K562 (cell line): ENCODE measurements around the gene ZNF490. TPM values are rescaled to one million over a fixed set of nuclear protein-coding genes. Genes with fewer than 3 reads are reported as not detected.
A peak's percentile ranks its signal among the peaks of the same experiment; 100 is the strongest.

Experiments used
- ARID1B ChIP-seq: fragments of 450-650 bp; IDR thresholded peaks from 2 replicates; pipeline ENCODE4 v1.6.1; 2016; ENCODE audit warnings: antibody characterized with exemption, mild to moderate bottlenecking, inconsistent platforms
- BHLHE40 ChIP-seq: IDR thresholded peaks from 2 replicates; pipeline ENCODE4 v1.6.1; 2011; ENCODE audit warnings: low read length, improper control_type of control experiment
- ELF4 ChIP-seq: fragments of 450-650 bp; formaldehyde crosslinking; IDR thresholded peaks from 2 replicates; pipeline ENCODE4 v1.4.0; 2022; ENCODE audit warnings: missing genetic modification characterization
- ETV5 ChIP-seq: sonication (generic); formaldehyde crosslinking; IDR thresholded peaks from 2 replicates; pipeline ENCODE4 v1.4.0; 2020; ENCODE audit warnings: low read depth, mild to moderate bottlenecking, missing genetic modification reagents
- FOXM1 ChIP-seq, 2 experiments: fragments of 450-650 bp in 1 of 2; sonication (generic) in 1 of 2; formaldehyde crosslinking in 1 of 2; IDR thresholded peaks; 2 replicates each; pipeline versions ENCODE4 v1.6.1 to v1.9.0; 2017 to 2022; ENCODE audit warnings: low read depth in 2 of 2, mild to moderate bottlenecking in 2 of 2, missing genetic modification reagents in 1 of 2, moderate library complexity in 1 of 2
- GABPB2 ChIP-seq: fragments of 250-450 bp; sonication (Bioruptor Pico); conservative IDR thresholded peaks from 2 replicates; pipeline ENCODE4 v1.5.1; 2021; ENCODE audit warnings: mild to moderate bottlenecking
- MNT ChIP-seq, 2 experiments: fragments of 450-650 bp; conservative IDR thresholded peaks; 2 replicates each; pipeline ENCODE4 v1.6.1; 2017; ENCODE audit warnings: mild to moderate bottlenecking in 2 of 2, moderate library complexity in 2 of 2
- NFE2 ChIP-seq: IDR thresholded peaks from 2 replicates; pipeline ENCODE4 v1.6.1; 2014; ENCODE audit warnings: antibody characterized with exemption, low read depth
- RBM22 ChIP-seq: fragments of 200-400 bp; formaldehyde crosslinking; IDR thresholded peaks from 2 replicates; pipeline ENCODE4 v1.6.1; 2018; ENCODE audit warnings: low read length, low read depth; ENCODE audit not compliant: poor library complexity, severe bottlenecking
- SMARCC2 ChIP-seq: fragments of 450-650 bp; IDR thresholded peaks from 2 replicates; pipeline ENCODE4 v1.6.1; 2017; ENCODE audit warnings: antibody characterized with exemption, moderate library complexity, mild to moderate bottlenecking, low read depth
- STAT5B ChIP-seq: fragments of 250-450 bp; sonication (Bioruptor Pico); IDR thresholded peaks from 2 replicates; pipeline ENCODE4 v1.8.0; 2021; ENCODE audit warnings: mild to moderate bottlenecking, inconsistent platforms
- TAF7 ChIP-seq: fragments of 450-650 bp; IDR thresholded peaks from 2 replicates; pipeline ENCODE4 v1.6.1; 2016; ENCODE audit warnings: missing genetic modification characterization, missing compliant biosample characterization
- USF2 ChIP-seq: sonication (generic); formaldehyde crosslinking; IDR thresholded peaks from 2 replicates; pipeline ENCODE4 v1.5.0; 2020; ENCODE audit warnings: missing genetic modification reagents
- ZEB2 ChIP-seq: fragments of 450-650 bp; IDR thresholded peaks from 2 replicates; pipeline ENCODE4 v1.6.1; 2016
- polyA plus RNA-seq, 8 experiments: library from polyadenylated mRNA; depleted of rRNA in 4 of 8; stranded (reverse) in 5 of 8; unstranded in 3 of 8; fragments of >200 nt; fragmentation: Nextera tagmentation in 2 of 8; fragmentation: Illumina TruSeq in 1 of 8; extraction: Ambion mirVana in 2 of 8; extraction: Trizol in 1 of 8; gene quantifications; 2 replicates each; pipeline versions ENCODE4 v1.2.1 to v1.2.3, GENCODE V29; 2011 to 2014; ENCODE audit warnings: inconsistent platforms in 1 of 8, missing spikeins in 1 of 8
- total RNA-seq, 7 experiments: library from RNA; depleted of rRNA in 6 of 7; stranded (reverse); fragments of >200 nt in 6 of 7; fragmentation: Illumina TruSeq in 2 of 7; extraction: Trizol in 2 of 7; gene quantifications; 2 replicates each; pipeline versions ENCODE4 v1.2.1 to v1.2.3, GENCODE V29; 2011 to 2021; ENCODE audit warnings: low replicate concordance in 1 of 7
- TF ChIP-seq, protein P1 (sequence below): fragments of 450-650 bp; formaldehyde crosslinking; IDR thresholded peaks from 2 replicates; pipeline ENCODE4 v1.4.0; 2020; ENCODE audit warnings: mild to moderate bottlenecking, moderate library complexity
- TF ChIP-seq, protein P2 (sequence below), 2 experiments: fragments of 450-650 bp; formaldehyde crosslinking in 1 of 2; IDR thresholded peaks; 2 replicates each; pipeline versions ENCODE4 v1.4.0 to v1.6.1; 2014 to 2020; ENCODE audit warnings: mild to moderate bottlenecking in 2 of 2, borderline replicate concordance in 1 of 2, low read depth in 1 of 2

Gene ZNF490
- total and polyA plus RNA-seq, 9 of the 15 experiments (the other 6 are each of a cell fraction or from before 2014, with no cell fraction given): 0.90 to 8.3 (median 4.4) TPM

DNA sequence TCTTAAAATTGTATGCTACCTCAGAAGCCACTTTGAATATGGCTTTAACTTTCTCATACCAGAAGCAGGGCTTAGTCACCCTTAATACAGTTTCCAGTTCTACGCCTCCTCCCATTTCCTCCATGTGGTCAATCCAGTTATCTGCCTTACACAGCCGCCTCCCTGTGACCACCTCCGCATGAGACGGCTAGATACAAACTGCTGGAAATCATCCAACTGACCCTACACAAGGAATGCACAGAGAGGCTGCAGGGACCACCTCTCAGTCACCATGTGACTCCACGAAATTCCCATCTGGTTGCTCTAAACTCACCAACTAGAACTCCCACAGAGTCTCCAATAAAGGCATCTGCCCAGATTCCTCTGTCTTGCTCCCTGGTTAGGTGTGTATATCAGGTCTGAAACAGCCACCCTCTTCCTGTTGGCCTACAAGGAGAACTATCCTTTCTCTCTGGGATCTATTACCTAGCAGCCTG is 66.2 kb downstream of the ZNF490 start (continued):
- TF ChIP-seq, protein P1, sequence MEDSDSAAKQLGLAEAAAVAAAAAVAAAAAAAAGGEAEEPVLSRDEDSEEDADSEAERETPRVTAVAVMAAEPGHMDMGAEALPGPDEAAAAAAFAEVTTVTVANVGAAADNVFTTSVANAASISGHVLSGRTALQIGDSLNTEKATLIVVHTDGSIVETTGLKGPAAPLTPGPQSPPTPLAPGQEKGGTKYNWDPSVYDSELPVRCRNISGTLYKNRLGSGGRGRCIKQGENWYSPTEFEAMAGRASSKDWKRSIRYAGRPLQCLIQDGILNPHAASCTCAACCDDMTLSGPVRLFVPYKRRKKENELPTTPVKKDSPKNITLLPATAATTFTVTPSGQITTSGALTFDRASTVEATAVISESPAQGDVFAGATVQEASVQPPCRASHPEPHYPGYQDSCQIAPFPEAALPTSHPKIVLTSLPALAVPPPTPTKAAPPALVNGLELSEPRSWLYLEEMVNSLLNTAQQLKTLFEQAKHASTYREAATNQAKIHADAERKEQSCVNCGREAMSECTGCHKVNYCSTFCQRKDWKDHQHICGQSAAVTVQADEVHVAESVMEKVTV (CRISPR knock-in tag): no peak
- TF ChIP-seq BHLHE40: peak; percentile 70; the same call in 1 of the 2 replicates
- TF ChIP-seq SMARCC2: peak; percentile 93
- TF ChIP-seq STAT5B (CRISPR knock-in tag): no peak
- peak; percentile 94 for TF ChIP-seq FOXM1 (IDR thresholded peaks at IDR 0.05; ENCODE audit: low read depth)
- no peak for TF ChIP-seq FOXM1 (CRISPR knock-in tag; IDR thresholded peaks at IDR 0.05; ENCODE audit: low read depth)
- no peak for TF ChIP-seq GABPB2 (CRISPR knock-in tag)
- TF ChIP-seq USF2 (CRISPR knock-in tag): peak; percentile 70
- TF ChIP-seq ZEB2: peak; percentile 59; the same call in 1 of the 2 replicates
- no peak for TF ChIP-seq RBM22
- TF ChIP-seq, protein P2, sequence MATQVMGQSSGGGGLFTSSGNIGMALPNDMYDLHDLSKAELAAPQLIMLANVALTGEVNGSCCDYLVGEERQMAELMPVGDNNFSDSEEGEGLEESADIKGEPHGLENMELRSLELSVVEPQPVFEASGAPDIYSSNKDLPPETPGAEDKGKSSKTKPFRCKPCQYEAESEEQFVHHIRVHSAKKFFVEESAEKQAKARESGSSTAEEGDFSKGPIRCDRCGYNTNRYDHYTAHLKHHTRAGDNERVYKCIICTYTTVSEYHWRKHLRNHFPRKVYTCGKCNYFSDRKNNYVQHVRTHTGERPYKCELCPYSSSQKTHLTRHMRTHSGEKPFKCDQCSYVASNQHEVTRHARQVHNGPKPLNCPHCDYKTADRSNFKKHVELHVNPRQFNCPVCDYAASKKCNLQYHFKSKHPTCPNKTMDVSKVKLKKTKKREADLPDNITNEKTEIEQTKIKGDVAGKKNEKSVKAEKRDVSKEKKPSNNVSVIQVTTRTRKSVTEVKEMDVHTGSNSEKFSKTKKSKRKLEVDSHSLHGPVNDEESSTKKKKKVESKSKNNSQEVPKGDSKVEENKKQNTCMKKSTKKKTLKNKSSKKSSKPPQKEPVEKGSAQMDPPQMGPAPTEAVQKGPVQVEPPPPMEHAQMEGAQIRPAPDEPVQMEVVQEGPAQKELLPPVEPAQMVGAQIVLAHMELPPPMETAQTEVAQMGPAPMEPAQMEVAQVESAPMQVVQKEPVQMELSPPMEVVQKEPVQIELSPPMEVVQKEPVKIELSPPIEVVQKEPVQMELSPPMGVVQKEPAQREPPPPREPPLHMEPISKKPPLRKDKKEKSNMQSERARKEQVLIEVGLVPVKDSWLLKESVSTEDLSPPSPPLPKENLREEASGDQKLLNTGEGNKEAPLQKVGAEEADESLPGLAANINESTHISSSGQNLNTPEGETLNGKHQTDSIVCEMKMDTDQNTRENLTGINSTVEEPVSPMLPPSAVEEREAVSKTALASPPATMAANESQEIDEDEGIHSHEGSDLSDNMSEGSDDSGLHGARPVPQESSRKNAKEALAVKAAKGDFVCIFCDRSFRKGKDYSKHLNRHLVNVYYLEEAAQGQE (IDR thresholded peaks at IDR 0.05; ENCODE audit: borderline replicate concordance): peak; percentile 47; the same call in 1 of the 2 replicates
- TF ChIP-seq, protein P2 (CRISPR knock-in tag; IDR thresholded peaks at IDR 0.05; ENCODE audit: low read depth): no peak
- TF ChIP-seq ETV5 (CRISPR knock-in tag): peak; percentile 14; the same call in 1 of the 2 replicates
- peak; percentile 92 for TF ChIP-seq NFE2
- TF ChIP-seq MNT (conservative IDR thresholded peaks at IDR 0.05): peak; percentile 83 to 94
- peak; percentile 20; the same call in 1 of the 2 replicates for TF ChIP-seq ELF4 (CRISPR knock-in tag)
- peak; percentile 99 for TF ChIP-seq ARID1B
- TF ChIP-seq TAF7 (tag): no peak
